Neuronal stem cell (in vitro differentiated cells): Measurements from ENCODE around the gene NRAP. TPM values are rescaled to one million over a fixed set of nuclear protein-coding genes. Genes with fewer than 3 reads are reported as not detected.

Experiments
- DNase-seq: peaks from one replicate; pipeline ENCODE4 v3.0.0-alpha.2; 2013; ENCODE audit warnings: low spot score
- H2AFZ ChIP-seq: one replicate; pipeline ENCODE4 v1.6.1; 2013; ENCODE audit warnings: mild to moderate bottlenecking, low read length, inconsistent platforms
- H2AK5ac ChIP-seq: 2 replicates; pipeline ENCODE4 v1.6.1; 2013; ENCODE audit warnings: low read depth, mild to moderate bottlenecking, inconsistent platforms, low read length, moderate library complexity, mixed read lengths
- H2BK120ac ChIP-seq: 2 replicates; pipeline ENCODE4 v1.6.1; 2013; ENCODE audit warnings: low read depth, mild to moderate bottlenecking, inconsistent platforms, low read length, moderate library complexity, mixed read lengths
- H2BK12ac ChIP-seq: one replicate; pipeline ENCODE4 v1.6.1; 2013; ENCODE audit warnings: low read length, inconsistent platforms
- H2BK15ac ChIP-seq: 2 replicates; pipeline ENCODE4 v1.6.1; 2013; ENCODE audit warnings: mild to moderate bottlenecking, low read length, inconsistent platforms, mixed read lengths
- H2BK5ac ChIP-seq: one replicate; pipeline ENCODE4 v1.6.1; 2013; ENCODE audit warnings: inconsistent platforms, mild to moderate bottlenecking, low read length, moderate library complexity
- H3K14ac ChIP-seq: one replicate; pipeline ENCODE4 v1.6.1; 2013; ENCODE audit warnings: low read length, inconsistent platforms
- H3K18ac ChIP-seq: 2 replicates; pipeline ENCODE4 v1.6.1; 2013; ENCODE audit warnings: low read length, inconsistent platforms
- H3K23ac ChIP-seq: 2 replicates; pipeline ENCODE4 v1.6.1; 2013; ENCODE audit warnings: low read depth, mild to moderate bottlenecking, mixed read lengths, low read length, inconsistent platforms; ENCODE audit not compliant: poor library complexity
- H3K27ac ChIP-seq: replicated peaks from 3 replicates; pipeline ENCODE4 v1.5.1; 2013; ENCODE audit warnings: low read length, inconsistent platforms
- H3K27me3 ChIP-seq, 3 experiments: 2 replicates each; pipeline ENCODE4 v1.6.1; 2013; ENCODE audit warnings: low read length in 3 of 3, mild to moderate bottlenecking in 2 of 3, inconsistent platforms in 1 of 3, low read depth in 1 of 3, mixed read lengths in 1 of 3, moderate library complexity in 1 of 3; ENCODE audit not compliant: control insufficient read depth in 3 of 3, insufficient read depth in 3 of 3
- H3K36me3 ChIP-seq, 2 donors: replicated peaks in 1 of 2; 2 replicates each; pipeline ENCODE4 v1.6.1; 2013; ENCODE audit warnings: low read length in 2 of 2; ENCODE audit not compliant: control insufficient read depth in 2 of 2, insufficient read depth in 2 of 2
- H3K4ac ChIP-seq: 2 replicates; pipeline ENCODE4 v1.6.1; 2013; ENCODE audit warnings: inconsistent platforms, mild to moderate bottlenecking, low read length, moderate library complexity
- H3K4me1 ChIP-seq, 2 donors: 1 replicate in 1 of 2; 2 replicates in 1 of 2; pipeline ENCODE4 v1.6.1; 2013; ENCODE audit warnings: low read length in 2 of 2, low read depth in 1 of 2; ENCODE audit not compliant: control insufficient read depth in 2 of 2, insufficient read depth in 1 of 2
- H3K4me2 ChIP-seq: one replicate; pipeline ENCODE4 v1.6.1; 2013; ENCODE audit warnings: mild to moderate bottlenecking, low read length, inconsistent platforms; ENCODE audit not compliant: insufficient read depth, poor library complexity, severe bottlenecking
- H3K4me3 ChIP-seq, 2 donors: 2 replicates each; pipeline ENCODE4 v1.5.1; 2013; ENCODE audit warnings: low read length in 2 of 2, mild to moderate bottlenecking in 2 of 2, inconsistent platforms in 1 of 2, moderate library complexity in 1 of 2
- H3K79me1 ChIP-seq: one replicate; pipeline ENCODE4 v1.6.1; 2013; ENCODE audit warnings: low read depth, mild to moderate bottlenecking, inconsistent platforms, low read length, moderate library complexity
- H3K9ac ChIP-seq: one replicate; pipeline ENCODE4 v1.6.1; 2013; ENCODE audit warnings: mild to moderate bottlenecking, low read depth, low read length, inconsistent platforms; ENCODE audit not compliant: poor library complexity
- H3K9me3 ChIP-seq, 2 donors: replicated peaks in 1 of 2; 2 replicates each; pipeline versions ENCODE3 to v1.6.1; 2013; ENCODE audit warnings: low read length in 2 of 2, mild to moderate bottlenecking in 2 of 2, inconsistent platforms in 1 of 2, low read depth in 1 of 2, mixed read lengths in 1 of 2, moderate library complexity in 1 of 2; ENCODE audit not compliant: control insufficient read depth in 2 of 2, insufficient read depth in 1 of 2
- H4K8ac ChIP-seq: one replicate; pipeline ENCODE4 v1.6.1; 2013; ENCODE audit warnings: low read depth, mild to moderate bottlenecking, inconsistent platforms, low read length, moderate library complexity
- H4K91ac ChIP-seq: one replicate; pipeline ENCODE4 v1.6.1; 2013; ENCODE audit warnings: low read length, low read depth, mild to moderate bottlenecking, inconsistent platforms; ENCODE audit not compliant: poor library complexity
- WGBS, 2 donors: extraction: QIAGEN DNeasy Blood & Tissue Kit; methylation state at CpG; one replicate each; pipeline ENCODE4 v1.1.7; 2013; ENCODE audit warnings: missing lambda C conversion rate in 2 of 2, mixed read lengths in 1 of 2; ENCODE audit not compliant: insufficient read length in 2 of 2, insufficient replicate concordance in 1 of 2; ENCODE audit errors: extremely low coverage in 2 of 2; 5-methylcytosine and 5-hydroxymethylcytosine counted together
- polyA plus RNA-seq, 2 experiments: library from polyadenylated mRNA; stranded (reverse); fragments of 200-250 nt; gene quantifications; one replicate each; pipeline ENCODE4 v1.2.3, GENCODE V29; 2013

The NRAP gene
- polyA plus RNA-seq (2013, experiment 1 of 2), result 0.01 TPM
- polyA plus RNA-seq (2013, experiment 2 of 2), result 0.01 TPM

- no peak within 1 kb of the TSS for H3K4ac ChIP-seq
- no peak within 1 kb of the TSS for H4K91ac ChIP-seq
- H3K4me3 ChIP-seq, result no peak within 1 kb of the TSS
- no peak within 1 kb of the TSS for H3K27ac ChIP-seq
- H3K36me3 ChIP-seq, result no peaks in the 10 kb centered on the region
- no peak within 1 kb of the TSS for H2AK5ac ChIP-seq
- no peak within 1 kb of the TSS for H4K8ac ChIP-seq
- no peak within 1 kb of the TSS for H2BK12ac ChIP-seq
- H3K9me3 ChIP-seq, result no peaks in the 10 kb centered on the region
- no peak within 1 kb of the TSS for H3K14ac ChIP-seq
- DNase-seq, result no peak
- no peak within 1 kb of the TSS for H2BK120ac ChIP-seq
- no peak within 1 kb of the TSS for H2BK5ac ChIP-seq
- H3K79me1 ChIP-seq, result no peaks in the 10 kb centered on the region
- H2AFZ ChIP-seq, result no peak within 1 kb of the TSS
- peaks cover 0 to 12% (median 0%) of the 10 kb centered on the region in 3 experiments for H3K27me3 ChIP-seq
- no peak within 1 kb of the TSS for H3K4me2 ChIP-seq
- no peak within 1 kb of the TSS for H3K23ac ChIP-seq
- H3K9ac ChIP-seq, result no peak within 1 kb of the TSS
- no peak within 1 kb of the TSS for H2BK15ac ChIP-seq
- WGBS, 2 donors, result no CpG with 5 or more reads among the region's 5 CpGs
- no peak within 1 kb of the TSS for H3K18ac ChIP-seq
- no peaks in the 10 kb centered on the region for H3K4me1 ChIP-seq
These were observed at the start of gene NRAP for GRCh38 chr10:113663908-113664307. Gene NRAP (minus strand): TSS chr10:113664041. CDS start chr10:113663882, 159 bp downstream.

DNA sequence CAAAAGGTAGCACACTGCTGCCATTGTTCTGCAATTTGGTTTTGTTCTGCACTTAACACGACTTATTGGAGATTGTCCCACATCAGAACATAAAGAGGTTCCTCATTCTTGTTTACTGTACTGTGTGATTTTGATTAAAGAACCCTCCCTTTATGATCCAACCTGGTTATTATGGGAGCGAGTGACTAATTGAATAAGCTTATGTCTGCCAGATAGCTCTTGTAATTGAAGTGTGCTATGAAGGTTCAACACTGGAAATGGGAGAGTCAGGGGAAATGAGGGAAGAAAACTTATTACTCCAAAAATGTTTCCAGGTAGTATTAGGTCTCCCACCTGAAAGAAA is 49.8 kb upstream of the NRAP start:
- H3K27ac ChIP-seq, result no peak overlapping the region
- H3K14ac ChIP-seq, result no peak overlapping the region
- H2BK5ac ChIP-seq, result no peak overlapping the region
- H3K9ac ChIP-seq, result no peak overlapping the region
- peaks cover 3% of the 10 kb centered on the region for H3K79me1 ChIP-seq
- no peak overlapping the region for H2BK120ac ChIP-seq
- H2BK12ac ChIP-seq, result no peak overlapping the region
- H3K4me1 ChIP-seq, result peaks cover 18 to 24% of the 10 kb centered on the region in 2 donors
- DNase-seq, result no peak
- peaks cover 0 to 2% of the 10 kb centered on the region in 2 donors for H3K36me3 ChIP-seq
- no peaks in the 10 kb centered on the region for H3K27me3 ChIP-seq
- H3K4me3 ChIP-seq, result no peak overlapping the region
- H4K91ac ChIP-seq, result no peak overlapping the region
- H3K4ac ChIP-seq, result no peak overlapping the region
- H3K23ac ChIP-seq, result no peak overlapping the region
- H4K8ac ChIP-seq, result no peak overlapping the region
- H2AK5ac ChIP-seq, result no peak overlapping the region
- no CpG with 5 or more reads among the region's 2 CpGs for WGBS, 2 donors
- no peak overlapping the region for H3K18ac ChIP-seq
- no peak overlapping the region for H2BK15ac ChIP-seq
- H2AFZ ChIP-seq, result no peak overlapping the region
- H3K9me3 ChIP-seq, result peaks cover 2% of the 10 kb centered on the region in 2 donors
- H3K4me2 ChIP-seq, result no peak overlapping the region

- Histone ChIP-seq H3K18ac (no peak overlapping the region), H3K36me3 (peaks cover 0 to 2% of the 10 kb centered on the region in 2 donors), H2BK15ac (no peak overlapping the region), H3K14ac (no peak overlapping the region), H3K4me2 (no peak overlapping the region), H2BK12ac (no peak overlapping the region), H2BK120ac (no peak overlapping the region), H3K27me3 (no peaks in the 10 kb centered on the region), H2AK5ac (no peak overlapping the region), H3K9me3 (peaks cover 2% of the 10 kb centered on the region in 2 donors), H3K23ac (no peak overlapping the region), H4K91ac (no peak overlapping the region), H3K9ac (no peak overlapping the region), H3K4me3 (no peak overlapping the region), H3K4me1 (peaks cover 18 to 24% of the 10 kb centered on the region in 2 donors), H4K8ac (no peak overlapping the region), H3K27ac (no peak overlapping the region), H3K79me1 (peaks cover 3% of the 10 kb centered on the region), H3K4ac (no peak overlapping the region), H2AFZ (no peak overlapping the region), H2BK5ac (no peak overlapping the region)
- DNase-seq, result no peak
- WGBS, 2 donors, result no CpG with 5 or more reads among the region's 8 CpGs
These were observed 49.2 kb upstream of the NRAP start for GRCh38 chr10:113712755-113713639.

DNA sequence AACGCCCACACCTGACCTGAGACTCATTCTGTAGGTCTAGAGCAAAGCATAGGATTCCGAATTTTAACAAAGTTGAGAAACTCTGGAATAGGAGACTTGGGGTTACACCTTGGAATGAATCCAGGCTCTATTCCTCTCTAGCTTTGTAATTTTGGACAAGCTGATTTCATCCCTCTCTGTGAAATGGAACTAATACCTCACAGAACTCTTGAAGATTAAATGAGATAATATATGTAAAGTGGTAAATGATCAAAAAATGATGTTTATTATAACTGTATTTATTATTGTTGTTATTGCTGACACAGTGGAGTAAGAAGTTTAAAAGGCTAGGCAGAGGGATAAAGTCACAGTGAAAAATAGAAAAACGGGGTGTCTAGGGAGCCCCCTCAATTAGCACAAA is 48.2 kb upstream of the NRAP start:
- no CpG with 5 or more reads among the region's 3 CpGs for WGBS, 2 donors
- Histone ChIP-seq H3K79me1 (peaks cover 3% of the 10 kb centered on the region), H3K27ac (no peak overlapping the region)

More for the DNA sequence above, 48.2 kb upstream of the NRAP start:
- Histone ChIP-seq H2BK15ac (no peak overlapping the region), H3K4me1 (peaks cover 18 to 24% of the 10 kb centered on the region in 2 donors), H2BK120ac (peak overlapping the region; percentile 77), H3K36me3 (peaks cover 0 to 2% of the 10 kb centered on the region in 2 donors), H3K4me2 (no peak overlapping the region), H3K4me3 (no peak overlapping the region), H3K27me3 (no peaks in the 10 kb centered on the region), H3K4ac (no peak overlapping the region), H3K9ac (no peak overlapping the region), H4K91ac (no peak overlapping the region), H4K8ac (no peak overlapping the region), H2AFZ (no peak overlapping the region), H3K9me3 (peaks cover 0 to 2% of the 10 kb centered on the region in 2 donors), H3K18ac (no peak overlapping the region), H3K14ac (no peak overlapping the region), H2BK5ac (no peak overlapping the region), H2AK5ac (no peak overlapping the region), H3K23ac (no peak overlapping the region), H2BK12ac (no peak overlapping the region)
- DNase-seq, result no peak
